GM12801 (cell line): ENCODE results near the gene IBA57.

ENCODE experiments used
- CTCF ChIP-seq: IDR thresholded peaks from one replicate; pipeline ENCODE4 v1.5.1; 2011; ENCODE audit warnings: control low read depth; ENCODE audit not compliant: insufficient read length; ENCODE audit errors: extremely low read depth

The IBA57 gene

GRCh38 chr1:228207851-228208821, 42.5 kb downstream of the IBA57 start, which contains the start of gene OBSCN:
TSS of gene OBSCN (plus strand) at chr1:228208044. CDS start at chr1:228211784, 3,740 bp downstream.
- no peak for TF ChIP-seq CTCF

GRCh38 chr1:228208831-228209551, 43.4 kb downstream of the IBA57 start:
- TF ChIP-seq CTCF = no peak

- no peak for TF ChIP-seq CTCF
Observed at GRCh38 chr1:228209657-228210056, 44.1 kb downstream of the IBA57 start.

GRCh38 chr1:228210076-228210651, 44.6 kb downstream of the IBA57 start:
- TF ChIP-seq CTCF = no peak

GRCh38 chr1:228210712-228211530, 45.3 kb downstream of the IBA57 start:
- no peak for TF ChIP-seq CTCF

GRCh38 chr1:228211531-228212414, 46.2 kb downstream of the IBA57 start:
- TF ChIP-seq CTCF = no peak
